HG02840 (cell line): ENCODE results near the gene TFAP2A.

Experiments
- ATAC-seq: cut with Tn5 transposase; IDR thresholded peaks from one replicate; pipeline ENCODE4 v1.9.1; 2021; ENCODE audit warnings: mild to moderate bottlenecking, moderate library complexity, moderate number of reproducible peaks; ENCODE audit not compliant: unreplicated experiment, low FRiP score

TFAP2A gene

DNA sequence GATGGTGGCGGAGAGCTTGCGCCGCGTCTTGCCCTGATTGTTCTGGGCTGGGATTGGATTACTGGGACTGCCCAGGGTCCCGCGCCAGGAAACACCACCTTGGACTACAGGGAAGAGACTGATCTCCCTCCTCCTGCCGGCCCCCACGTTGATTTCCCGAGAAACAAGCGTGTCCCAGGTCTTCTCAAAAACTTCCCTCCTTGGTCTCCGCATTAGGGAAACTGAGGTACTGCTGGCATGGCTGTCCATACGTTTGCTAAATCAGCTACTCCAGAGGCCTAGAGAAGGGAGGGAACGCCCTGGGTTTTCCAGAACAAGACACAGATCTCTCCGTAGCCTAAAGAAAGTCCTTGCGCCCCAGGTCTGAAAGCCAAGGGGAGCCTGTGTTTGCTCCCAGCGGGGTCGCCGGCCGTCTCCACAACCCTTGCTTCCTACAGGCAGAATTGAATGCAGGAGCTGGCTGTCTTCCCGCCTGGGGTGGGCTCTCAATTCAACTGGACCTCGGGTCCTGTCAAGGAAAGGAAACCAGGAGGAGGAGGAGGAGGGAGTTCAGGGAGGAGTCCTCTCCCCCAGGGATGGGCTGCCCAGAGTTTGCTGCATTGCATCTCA is 29.2 kb downstream of the TFAP2A start:
- no peak for ATAC-seq

DNA sequence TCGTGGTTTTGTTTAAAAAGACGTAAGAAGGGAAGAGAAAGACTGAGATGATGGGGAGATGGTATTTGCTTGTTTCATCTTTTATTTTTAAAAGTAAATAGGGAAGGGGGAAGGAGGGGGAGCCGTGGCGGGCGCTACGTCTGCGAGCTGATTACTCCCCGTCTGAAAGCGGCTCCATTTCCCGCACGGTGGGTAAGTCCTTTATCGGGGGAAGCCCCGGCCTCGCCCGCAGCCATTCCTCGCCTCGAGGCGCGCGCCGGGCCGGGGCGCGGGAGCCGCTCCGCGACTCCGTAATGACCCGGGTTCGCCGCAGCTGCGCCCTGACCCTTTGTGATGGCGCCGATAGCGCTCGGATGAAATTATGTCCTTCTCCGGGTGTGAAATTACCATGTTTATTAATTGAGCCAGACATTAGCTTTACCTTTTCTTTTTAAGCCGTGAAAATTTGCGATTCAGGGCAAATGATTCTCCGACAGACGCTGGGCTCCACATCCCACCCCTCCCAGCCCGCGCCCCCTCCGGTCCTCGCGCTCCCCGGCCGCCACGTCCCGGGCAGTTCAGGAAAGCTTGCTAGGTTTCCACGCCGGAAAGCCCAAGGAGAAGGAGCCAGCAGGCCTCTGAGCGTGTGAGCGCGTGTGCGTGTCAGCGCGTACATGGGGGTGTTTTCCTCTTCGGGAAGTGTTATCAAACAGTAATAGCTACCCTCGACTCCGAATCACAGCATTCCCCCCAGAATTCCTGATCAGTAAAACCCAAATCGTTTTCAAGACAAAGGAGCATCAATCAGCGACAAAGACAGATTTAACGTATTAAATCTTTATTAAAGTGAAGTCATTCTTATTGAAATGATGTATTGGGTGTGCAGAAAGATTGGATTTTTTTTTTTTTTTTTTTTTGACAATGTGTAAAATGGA is 30.0 kb downstream of the TFAP2A start:
- ATAC-seq: no peak

DNA sequence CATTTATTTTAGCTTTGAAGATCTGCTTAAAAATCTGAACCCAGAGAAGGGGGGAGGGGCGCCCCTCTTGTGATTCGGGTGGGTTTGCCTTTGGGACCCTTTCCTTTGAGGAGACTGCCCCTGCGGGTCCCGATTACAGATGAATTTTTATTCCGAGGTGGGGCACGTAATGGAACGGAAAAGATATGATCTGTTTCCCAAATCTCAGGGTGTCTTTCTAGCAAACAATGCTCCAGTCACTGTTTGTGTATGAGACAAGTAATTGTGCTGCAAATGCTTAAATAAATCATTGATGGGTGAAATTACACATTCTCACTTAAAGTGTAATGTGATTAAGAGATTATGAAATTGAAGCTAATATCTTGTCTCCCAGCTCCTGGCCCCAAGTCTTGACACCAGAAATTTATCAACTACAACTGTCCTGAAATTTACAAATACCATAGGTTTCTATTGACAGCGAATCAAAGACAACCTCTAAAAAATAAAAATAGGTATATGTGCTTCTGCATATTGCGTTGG is 30.7 kb downstream of the TFAP2A start:
- ATAC-seq: no peak

DNA sequence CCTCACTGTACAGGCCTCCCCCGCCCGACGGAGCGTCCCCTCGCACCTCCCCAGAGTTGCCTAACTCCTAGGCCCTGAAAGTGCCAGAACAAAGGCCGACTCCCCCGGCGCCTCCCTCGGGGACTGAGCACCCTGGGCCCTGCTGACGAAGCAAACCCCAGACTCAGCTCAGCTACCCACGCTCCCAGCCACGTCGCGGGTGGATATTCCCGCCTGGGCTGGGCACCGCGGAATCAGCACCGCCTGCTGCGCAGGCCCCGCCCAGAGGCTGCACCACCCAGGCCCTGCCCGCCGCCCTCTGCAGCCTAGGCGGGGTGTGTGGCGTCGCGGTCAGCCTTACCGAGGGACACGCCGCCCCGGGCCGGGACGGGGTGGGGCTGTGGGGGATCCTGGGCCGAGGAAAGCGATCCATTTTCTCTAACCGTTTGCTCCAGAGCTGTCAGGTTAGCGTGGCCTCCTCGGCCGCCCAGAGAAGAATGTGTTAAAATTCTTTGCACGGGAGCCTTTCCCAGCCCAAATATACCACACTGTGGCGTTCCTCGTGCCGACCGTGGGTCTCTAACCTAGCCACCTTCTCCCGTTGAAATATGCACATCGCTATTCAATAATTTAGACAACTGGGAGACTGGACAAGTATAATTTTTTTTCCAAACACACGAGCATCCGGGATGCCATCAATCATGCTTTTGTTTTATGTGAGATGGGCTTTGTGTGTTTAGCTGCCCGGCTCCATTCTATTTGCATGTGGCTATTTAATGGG is 31.4 kb downstream of the TFAP2A start:
- no peak for ATAC-seq

GRCh38 chr6:10382728-10383330 is 32.0 kb downstream of the TFAP2A start:
- ATAC-seq: no peak

- ATAC-seq: no peak
Measured at GRCh38 chr6:10382322-10382721, 32.6 kb downstream of the TFAP2A start.

- no peak for ATAC-seq
Measured at GRCh38 chr6:10381830-10382208, 33.1 kb downstream of the TFAP2A start.

DNA sequence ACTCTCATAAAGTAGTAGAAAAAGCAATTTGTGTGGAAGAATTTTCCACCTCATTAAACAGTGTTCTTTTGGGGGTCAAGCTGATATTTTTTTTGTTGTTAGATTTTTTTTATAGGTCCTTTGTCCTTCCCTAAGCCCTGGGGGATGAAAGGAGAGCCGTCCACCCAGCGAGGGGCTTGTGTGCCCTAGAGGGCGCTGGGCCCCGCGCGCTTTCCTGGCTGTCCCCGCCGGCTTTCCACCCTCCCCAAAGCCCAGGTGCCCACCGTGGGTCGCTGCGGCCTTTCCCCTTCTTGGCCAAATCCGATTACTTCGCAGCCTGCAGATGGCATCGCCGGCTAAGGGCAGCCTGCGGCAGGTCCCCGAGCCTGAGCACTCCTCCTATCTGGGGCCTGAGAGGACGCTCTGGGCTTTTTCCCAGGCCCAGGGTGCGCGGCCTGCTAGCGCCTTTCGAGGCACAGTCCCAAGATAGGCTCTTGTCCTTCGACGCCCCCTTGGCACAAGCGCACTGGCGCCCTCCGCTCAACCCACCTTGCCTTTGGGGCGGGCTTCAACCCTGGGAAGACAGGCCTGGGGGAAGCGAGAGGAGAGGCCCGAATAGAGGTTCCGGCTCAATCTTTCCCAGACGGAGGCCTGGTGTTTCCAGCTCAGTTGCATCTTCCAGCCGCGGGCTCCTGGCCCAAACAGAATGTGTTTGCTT is 33.6 kb downstream of the TFAP2A start:
- ATAC-seq: no peak

DNA sequence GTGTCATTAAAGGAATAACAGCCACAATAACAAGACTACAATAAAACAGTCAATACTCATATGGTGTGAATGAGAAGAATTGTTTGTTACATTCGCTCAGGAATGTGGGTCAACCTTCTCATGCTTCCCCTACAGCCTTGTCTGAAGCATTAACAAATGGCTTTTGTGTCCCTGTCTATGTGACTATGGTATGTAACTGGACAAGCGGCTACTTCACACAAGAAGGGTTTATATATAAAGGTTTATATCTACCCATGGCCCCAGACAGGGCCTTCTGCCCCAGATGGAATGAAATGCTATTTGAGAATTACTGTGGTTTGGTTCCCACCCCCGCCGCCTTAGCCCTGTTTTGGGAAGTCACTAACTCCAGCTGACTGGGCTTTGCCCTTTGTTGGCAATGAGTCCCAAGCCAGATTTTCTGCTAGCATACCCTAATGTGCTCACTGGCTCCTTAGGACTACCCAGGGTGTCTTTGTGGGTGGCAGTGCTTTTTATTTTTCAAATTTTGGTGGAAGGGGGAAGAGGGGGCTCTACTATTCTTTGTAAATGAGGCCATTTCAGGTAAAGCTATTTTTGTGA is 39.4 kb downstream of the TFAP2A start:
- no peak for ATAC-seq

DNA sequence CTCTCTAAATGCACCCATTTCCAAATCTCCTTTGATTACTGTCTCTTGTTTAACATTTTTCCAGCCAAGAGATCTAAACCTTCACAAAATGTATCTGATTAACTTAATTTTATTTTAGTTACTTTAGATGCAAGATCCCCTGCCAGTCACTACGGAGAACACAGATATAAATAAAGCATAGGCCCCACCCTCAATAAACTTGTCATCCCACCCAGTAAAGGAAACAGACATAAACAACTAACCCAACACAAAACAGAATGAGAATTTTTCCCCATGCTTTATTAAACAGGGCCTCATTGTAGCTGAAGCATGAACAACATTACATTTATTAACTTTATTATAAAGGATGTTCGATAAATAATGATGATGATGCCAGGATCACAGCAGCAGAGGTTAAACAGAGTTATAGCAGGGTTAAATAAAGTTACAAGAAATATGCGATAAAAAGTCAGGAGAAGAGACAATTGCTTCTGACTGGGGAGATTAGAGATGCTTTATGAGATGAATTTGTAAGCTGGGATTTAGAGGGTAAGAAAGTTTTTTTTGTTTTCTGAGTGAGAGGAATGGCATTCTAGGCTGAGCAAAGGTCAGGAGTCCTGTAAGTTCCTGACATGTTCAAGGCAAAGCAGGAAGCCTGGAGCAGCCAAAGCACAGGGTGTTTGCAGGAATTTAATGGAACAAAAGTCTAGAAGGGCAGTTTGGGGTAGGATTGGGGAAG is 41.1 kb downstream of the TFAP2A start:
- no peak for ATAC-seq

DNA sequence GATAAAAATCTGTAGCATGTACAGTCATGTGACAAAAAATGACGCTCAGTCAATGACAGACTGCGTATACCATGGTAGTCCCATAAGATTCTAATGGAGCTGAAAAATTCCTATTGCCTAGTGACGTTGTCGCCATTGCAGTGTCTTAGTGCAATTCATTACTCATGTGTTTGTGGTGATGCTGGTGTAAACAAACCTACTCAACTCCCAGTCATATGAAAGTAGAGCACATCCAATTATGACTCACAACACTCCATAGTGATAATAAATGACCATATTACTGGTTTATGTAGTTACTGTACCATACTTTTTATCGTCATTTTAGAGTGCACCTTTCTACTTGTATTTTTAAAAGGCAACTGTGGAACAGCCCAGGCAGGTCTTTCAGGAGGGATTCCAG is 45.0 kb downstream of the TFAP2A start:
- no peak for ATAC-seq

DNA sequence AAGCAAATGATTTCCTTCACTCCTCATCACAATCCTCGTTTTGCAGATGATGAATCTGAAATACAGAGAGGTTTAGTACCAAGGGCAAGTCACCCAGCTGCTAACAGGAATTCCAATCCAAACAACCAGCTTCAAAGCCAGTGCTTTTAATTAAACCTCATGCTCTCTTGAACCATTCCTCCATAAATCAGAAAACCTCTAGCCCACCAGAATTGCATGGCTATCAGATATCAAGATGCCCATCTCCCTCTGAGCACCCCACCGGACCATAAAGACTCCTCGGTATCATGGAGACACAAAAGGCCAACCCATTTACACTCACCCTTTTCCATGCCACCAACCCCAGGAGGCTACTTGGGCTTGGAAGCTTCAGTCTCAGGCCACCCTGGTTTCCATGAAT is 46.0 kb downstream of the TFAP2A start:
- ATAC-seq: no peak

- ATAC-seq: no peak
Measured at GRCh38 chr6:10363911-10364310, 51.0 kb downstream of the TFAP2A start.

- ATAC-seq: no peak
Measured at GRCh38 chr6:10362300-10362699, 52.6 kb downstream of the TFAP2A start.

- no peak for ATAC-seq
Measured at GRCh38 chr6:10361428-10361827, 53.4 kb downstream of the TFAP2A start.

DNA sequence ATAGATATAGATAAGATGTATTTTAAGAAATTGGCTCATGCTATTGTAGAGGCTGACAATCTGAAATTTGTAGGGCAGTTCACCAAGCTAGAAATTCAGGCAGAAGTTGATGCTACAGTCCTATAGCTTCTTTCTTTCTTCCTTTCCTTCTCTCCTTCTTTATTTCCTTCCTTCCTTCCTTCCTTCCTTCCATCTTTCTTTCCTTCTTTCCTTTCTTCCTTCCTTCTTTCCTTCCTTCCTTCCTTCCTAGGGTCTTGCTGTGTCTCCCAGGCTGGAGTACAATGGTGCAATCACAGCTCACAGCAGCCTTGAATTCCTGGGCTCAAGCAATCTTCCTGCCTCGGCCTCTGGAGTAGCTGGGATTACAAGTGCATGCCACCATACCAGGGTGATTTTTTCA is 55.3 kb downstream of the TFAP2A start:
- no peak for ATAC-seq

GRCh38 chr6:10355115-10355702 is 59.7 kb downstream of the TFAP2A start:
- ATAC-seq: no peak

DNA sequence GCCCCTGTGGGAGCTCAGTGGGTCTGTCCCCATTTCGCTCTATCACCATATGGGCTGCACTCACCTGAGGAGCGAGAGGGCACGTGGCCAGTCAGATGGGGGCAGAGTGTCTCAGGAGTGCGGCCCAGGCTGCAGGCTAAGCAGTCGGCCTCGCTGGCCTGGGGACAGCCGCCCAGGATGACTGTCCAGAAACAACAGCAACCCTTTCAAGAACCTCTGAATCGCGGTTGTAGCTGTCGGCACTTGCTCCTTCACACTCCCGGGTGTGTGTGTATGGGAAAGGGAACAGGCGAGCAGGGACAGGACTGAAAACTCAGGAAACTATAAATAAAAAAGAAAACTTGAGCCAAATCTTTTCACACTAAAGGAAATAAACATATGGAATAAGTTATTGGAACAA is 63.1 kb downstream of the TFAP2A start:
- ATAC-seq: no peak

DNA sequence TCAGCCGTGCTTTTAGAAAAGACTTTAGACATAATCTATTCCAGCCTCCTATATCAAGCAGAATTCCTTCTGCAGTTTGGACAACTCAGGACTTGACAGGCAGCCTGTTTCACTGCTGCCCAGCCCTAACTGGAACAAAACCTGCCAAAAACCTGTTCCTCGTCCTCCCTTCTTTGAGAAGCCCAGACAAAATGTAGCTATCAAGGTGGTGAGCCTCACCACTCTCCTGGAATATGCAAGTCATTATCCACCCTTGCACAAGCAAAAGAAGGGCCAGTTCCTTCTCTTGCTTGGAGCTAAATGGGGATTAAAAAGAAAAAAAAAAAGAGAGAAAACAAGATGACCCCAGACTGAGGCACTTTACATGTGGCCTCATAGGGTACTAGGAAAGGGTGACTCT is 64.2 kb downstream of the TFAP2A start:
- ATAC-seq: no peak
